Activated CD4-positive, alpha-beta T cell treated with anti-CD3 and anti-CD28 coated beads for 24 hours (primary cell): ENCODE results near the gene DNAJB4.
"Not testable (repeated sequence)": the region's sequence is repeated elsewhere in the genome, so short reads cannot be mapped to it uniquely, and the experiment has no call there.

Experiments used
- DNase-seq, 2 donors: peaks; one replicate each; pipeline ENCODE4 v3.0.0-alpha.2; 2020; ENCODE audit warnings: low read depth in 2 of 2

DNAJB4 gene

GRCh38 chr1:77990629-77991204 lies 14.0 kb upstream of the DNAJB4 start:
- no peak for DNase-seq

- DNase-seq: no peak
Observed at GRCh38 chr1:77991638-77992037, 13.1 kb upstream of the DNAJB4 start.

- DNase-seq: no peak
Observed at GRCh38 chr1:77994117-77994705, 10.5 kb upstream of the DNAJB4 start.

GRCh38 chr1:77996734-77997133 lies 8.0 kb upstream of the DNAJB4 start:
- no peak for DNase-seq

- DNase-seq: not testable (repeated sequence)
Observed at GRCh38 chr1:78000536-78000935, 4.2 kb upstream of the DNAJB4 start.

- no peak for DNase-seq
Observed at GRCh38 chr1:78003070-78003746, 1.5 kb upstream of the DNAJB4 start.

- DNase-seq: peak in 1 of 2 donors; percentile 19
Observed at GRCh38 chr1:78003882-78004718, 639 bp upstream of the DNAJB4 start.

- DNase-seq: no peak
Observed at GRCh38 chr1:78005448-78005722, 646 bp downstream of the DNAJB4 start.

- DNase-seq: no peak
Observed at GRCh38 chr1:78005755-78006154, 1.0 kb downstream of the DNAJB4 start.

GRCh38 chr1:78006521-78006920 lies 1.8 kb downstream of the DNAJB4 start:
- DNase-seq: no peak

GRCh38 chr1:78007677-78008341 lies 3.1 kb downstream of the DNAJB4 start:
- no peak for DNase-seq

- no peak for DNase-seq
Observed at GRCh38 chr1:78009276-78009675, 4.5 kb downstream of the DNAJB4 start.

- DNase-seq: no peak
Observed at GRCh38 chr1:78009836-78010235, 5.1 kb downstream of the DNAJB4 start.

GRCh38 chr1:78011050-78011449 lies 6.3 kb downstream of the DNAJB4 start:
- DNase-seq: no peak

GRCh38 chr1:78015148-78015547 lies 10.4 kb downstream of the DNAJB4 start:
- no peak for DNase-seq

GRCh38 chr1:78019024-78019423 lies 14.3 kb downstream of the DNAJB4 start:
- DNase-seq: no peak

- DNase-seq: not testable (repeated sequence)
Observed at GRCh38 chr1:78021134-78021533, 16.4 kb downstream of the DNAJB4 start.

GRCh38 chr1:78029793-78030192 lies 25.1 kb downstream of the DNAJB4 start:
- no peak for DNase-seq

- no peak for DNase-seq
Observed at GRCh38 chr1:78032996-78033796, 28.5 kb downstream of the DNAJB4 start.

- DNase-seq: no peak
Observed at GRCh38 chr1:78033797-78034172, 29.0 kb downstream of the DNAJB4 start.

- DNase-seq: no peak
Observed at GRCh38 chr1:78035121-78035520, 30.4 kb downstream of the DNAJB4 start.
